Gastroesophageal sphincter (tissue), 4 donors: ENCODE results near the gene ACSL6. TPM values are rescaled to one million over a fixed set of nuclear protein-coding genes. Genes with fewer than 3 reads are reported as not detected.

Source experiments
- total RNA-seq, 4 donors: library from RNA; depleted of rRNA; stranded (reverse); fragments of >200 nt; gene quantifications; one replicate each; pipeline ENCODE4 v1.1.0, GENCODE V29; 2016

The ACSL6 gene
- total RNA-seq, 4 donors from 2014 or later = 1.3 to 3.6 (median 2.6) TPM

Other genes with a start within 250 kb of the ACSL6 start
- 10 to 100 TPM; 40.7 to 75.0 (median 62.8) TPM for gene FNIP1, start 214.6 kb downstream of the ACSL6 start, total RNA-seq
- gene MEIKIN, start 66.0 kb downstream of the ACSL6 start, total RNA-seq = 1 to 10 TPM in 1 of 4 donors, under 1 TPM in 1, not detected in 2; 0.66 to 4.0 TPM
- gene IL3, start 49.0 kb upstream of the ACSL6 start, total RNA-seq = not detected
- gene CSF2, start 62.1 kb upstream of the ACSL6 start, total RNA-seq = 1 to 10 TPM in 1 of 4 donors, not detected in 3; 1.1 TPM
- 10 to 100 TPM; 32.8 to 48.7 (median 37.6) TPM for gene P4HA2, start 216.2 kb upstream of the ACSL6 start, total RNA-seq
- gene PDLIM4, start 246.0 kb upstream of the ACSL6 start, total RNA-seq = 100 to 1,000 TPM in 1 of 4 donors, 10 to 100 TPM in 3; 75.0 to 200 (median 92.7) TPM